A673 (cell line): ENCODE data around the gene COX6B1.

Experiments used
- EZH2 ChIP-seq: fragments of 200-600 bp; sonication (generic); IDR thresholded peaks from 2 replicates; pipeline ENCODE4 v1.6.1; 2017; ENCODE audit warnings: borderline replicate concordance, low read depth, mild to moderate bottlenecking, mixed read lengths, antibody characterized with exemption, low read length; ENCODE audit not compliant: poor library complexity, severe bottlenecking
- TF ChIP-seq, protein P1 (sequence below): fragments of 300-800, 200-600 bp; sonication (generic); conservative IDR thresholded peaks from 2 replicates; pipeline ENCODE4 v1.5.1; 2017; ENCODE audit warnings: low read depth, mild to moderate bottlenecking, antibody characterized with exemption, low read length, moderate library complexity, mixed read lengths

DNA sequence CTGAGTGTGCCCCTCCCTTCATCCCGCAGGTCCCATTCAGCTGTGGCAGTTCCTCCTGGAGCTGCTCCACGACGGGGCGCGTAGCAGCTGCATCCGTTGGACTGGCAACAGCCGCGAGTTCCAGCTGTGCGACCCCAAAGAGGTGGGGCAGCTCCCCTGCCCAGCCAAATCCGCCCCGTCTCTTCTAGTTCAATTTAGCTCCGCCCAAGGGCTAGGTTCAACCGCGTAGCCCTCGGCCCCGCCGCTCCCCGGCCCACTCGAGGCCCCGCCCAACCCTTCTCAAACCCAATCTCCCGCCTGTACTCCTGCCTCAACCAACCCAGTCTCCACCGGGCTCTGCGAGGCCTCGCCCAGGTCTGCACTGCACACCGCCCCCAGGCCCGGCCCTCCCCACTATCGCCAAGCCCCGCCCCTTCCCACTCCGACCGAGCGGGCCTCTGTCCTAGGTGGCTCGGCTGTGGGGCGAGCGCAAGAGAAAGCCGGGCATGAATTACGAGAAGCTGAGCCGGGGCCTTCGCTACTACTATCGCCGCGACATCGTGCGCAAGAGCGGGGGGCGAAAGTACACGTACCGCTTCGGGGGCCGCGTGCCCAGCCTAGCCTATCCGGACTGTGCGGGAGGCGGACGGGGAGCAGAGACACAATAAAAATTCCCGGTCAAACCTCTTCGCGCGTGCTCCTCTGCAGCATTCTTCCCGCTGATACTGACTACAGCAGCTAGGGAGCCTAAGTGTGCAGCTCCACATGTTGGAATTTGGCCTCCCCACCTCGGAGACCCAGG is 3.7 kb upstream of the COX6B1 start:
- TF ChIP-seq, protein P1, sequence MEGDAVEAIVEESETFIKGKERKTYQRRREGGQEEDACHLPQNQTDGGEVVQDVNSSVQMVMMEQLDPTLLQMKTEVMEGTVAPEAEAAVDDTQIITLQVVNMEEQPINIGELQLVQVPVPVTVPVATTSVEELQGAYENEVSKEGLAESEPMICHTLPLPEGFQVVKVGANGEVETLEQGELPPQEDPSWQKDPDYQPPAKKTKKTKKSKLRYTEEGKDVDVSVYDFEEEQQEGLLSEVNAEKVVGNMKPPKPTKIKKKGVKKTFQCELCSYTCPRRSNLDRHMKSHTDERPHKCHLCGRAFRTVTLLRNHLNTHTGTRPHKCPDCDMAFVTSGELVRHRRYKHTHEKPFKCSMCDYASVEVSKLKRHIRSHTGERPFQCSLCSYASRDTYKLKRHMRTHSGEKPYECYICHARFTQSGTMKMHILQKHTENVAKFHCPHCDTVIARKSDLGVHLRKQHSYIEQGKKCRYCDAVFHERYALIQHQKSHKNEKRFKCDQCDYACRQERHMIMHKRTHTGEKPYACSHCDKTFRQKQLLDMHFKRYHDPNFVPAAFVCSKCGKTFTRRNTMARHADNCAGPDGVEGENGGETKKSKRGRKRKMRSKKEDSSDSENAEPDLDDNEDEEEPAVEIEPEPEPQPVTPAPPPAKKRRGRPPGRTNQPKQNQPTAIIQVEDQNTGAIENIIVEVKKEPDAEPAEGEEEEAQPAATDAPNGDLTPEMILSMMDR, result no peak
- no peak for TF ChIP-seq EZH2
